Caco-2 (cell line): Measurements from ENCODE around the gene SRGAP3. TPM values are rescaled to one million over a fixed set of nuclear protein-coding genes. Genes with fewer than 3 reads are reported as not detected.
A peak's percentile ranks its signal among the peaks of the same experiment; 100 is the strongest.

Source experiments
- Bru-seq: library from RNA; stranded (reverse); fragments of 400-500 nt; gene quantifications from one replicate; lab custom pipeline; 2021; lab: Mats Ljungman, UMichigan
- BruChase-seq, 2 experiments: library from RNA; stranded (reverse); fragments of 400-500 nt; gene quantifications; one replicate each; lab custom pipeline; 2021; lab: Mats Ljungman, UMichigan
- BruUV-seq: library from RNA; stranded (reverse); fragments of 400-500 nt; replicated peaks from 2 replicates; lab custom pipeline; 2021; lab: Mats Ljungman, UMichigan
- CTCF ChIA-PET: fragments of 300-600 bp; sonication (Branson Sonifier 250); formaldehyde crosslinking; loops from one replicate; lab custom pipeline; 2022; ENCODE audit warnings: antibody characterized with exemption; lab: Charles Lee
- POLR2A ChIA-PET: fragments of 300-600 bp; sonication (Branson Sonifier 250); formaldehyde crosslinking; loops from one replicate; lab custom pipeline; 2022; ENCODE audit warnings: antibody characterized with exemption; lab: Charles Lee
- DNase-seq, 2 experiments: peaks; one replicate each; pipeline versions ENCODE4 v3.0.0 to v3.0.0-alpha.2; 2020 to 2022
- H3K27me3 ChIP-seq: replicated peaks from 2 replicates; pipeline ENCODE4 v1.6.0; 2011; ENCODE audit warnings: low read length; ENCODE audit not compliant: control insufficient read depth, insufficient read depth
- H3K36me3 ChIP-seq: 2 replicates; pipeline ENCODE4 v1.5.1; 2011; ENCODE audit warnings: low read length; ENCODE audit not compliant: control insufficient read depth, insufficient read depth
- H3K4me1 ChIP-seq: fragments of 250-450 bp; sonication (Bioruptor Pico); 2 replicates; pipeline ENCODE4 v1.5.1; 2020; ENCODE audit warnings: mild to moderate bottlenecking
- H3K4me3 ChIP-seq: 2 replicates; pipeline ENCODE4 v1.5.1; 2011; ENCODE audit warnings: low read depth, mild to moderate bottlenecking, control low read depth, low read length
- H3K9me3 ChIP-seq: fragments of 250-450 bp; sonication (Bioruptor Pico); 2 replicates; pipeline ENCODE4 v1.5.1; 2020; ENCODE audit warnings: mild to moderate bottlenecking, moderate library complexity
- H3K27ac Mint-ChIP-seq: one replicate; pipeline ENCODE4 v1.8.0; 2022; ENCODE audit warnings: mixed read lengths; ENCODE audit not compliant: unreplicated experiment
- H3K27me3 Mint-ChIP-seq: one replicate; pipeline ENCODE4 v1.8.0; 2022; ENCODE audit warnings: mixed read lengths; ENCODE audit not compliant: insufficient read depth, unreplicated experiment
- H3K36me3 Mint-ChIP-seq: one replicate; pipeline ENCODE4 v1.8.0; 2022; ENCODE audit warnings: mild to moderate bottlenecking, mixed read lengths; ENCODE audit not compliant: insufficient read depth, unreplicated experiment
- H3K4me1 Mint-ChIP-seq: one replicate; pipeline ENCODE4 v1.8.0; 2022; ENCODE audit warnings: low read depth, mixed read lengths; ENCODE audit not compliant: unreplicated experiment
- H3K4me3 Mint-ChIP-seq: one replicate; pipeline ENCODE4 v1.8.0; 2022; ENCODE audit warnings: mild to moderate bottlenecking, moderate library complexity, mixed read lengths; ENCODE audit not compliant: unreplicated experiment
- H3K9me3 Mint-ChIP-seq: one replicate; pipeline ENCODE4 v1.8.0; 2022; ENCODE audit warnings: mixed read lengths; ENCODE audit not compliant: unreplicated experiment
- intact Hi-C: fragments of 100-400 bp; cut with micrococcal nuclease; formaldehyde crosslinking; loops from one replicate; pipeline ENCODE4 v1.10.0; 2022; ENCODE audit not compliant: unreplicated experiment
- long read RNA-seq: library from polyadenylated mRNA; stranded (forward); transcript quantifications from one replicate; pipeline ENCODE4 v2.0.0, GENCODE V29; 2022
- total RNA-seq: library from RNA; stranded (reverse); gene quantifications from 2 replicates; pipeline ENCODE4 v1.2.3, GENCODE V29; 2022
- TF ChIP-seq, protein P1 (sequence below), 2 experiments: fragments of 200-600 bp in 1 of 2; IDR thresholded peaks; 1 replicate in 1 of 2; 2 replicates in 1 of 2; pipeline versions ENCODE4 v1.5.1 to v1.8.0; 2011 to 2022; ENCODE audit warnings: antibody characterized with exemption in 1 of 2, control low read depth in 1 of 2, inconsistent platforms in 1 of 2, low read depth in 1 of 2, low read length in 1 of 2, mild to moderate bottlenecking in 1 of 2, moderate library complexity in 1 of 2; ENCODE audit not compliant: insufficient read depth in 1 of 2, severe bottlenecking in 1 of 2, unreplicated experiment in 1 of 2

The SRGAP3 gene
- total RNA-seq: 1.3 and 1.6 TPM in 2 replicates
- Bru-seq, nascent RNA: percentile 29 among the genes with signal in this experiment
- percentile 25 among the genes with signal in this experiment for BruChase-seq, experiment 1, labeled RNA remaining after a 2-hour chase
- BruChase-seq, experiment 2, labeled RNA remaining after a 6-hour chase: percentile 21 among the genes with signal in this experiment
- long read RNA-seq, partial matches to known transcripts: 1 of 3 reads
- long read RNA-seq, other reads (novel, unspliced or antisense): 2 of 3 reads

DNA sequence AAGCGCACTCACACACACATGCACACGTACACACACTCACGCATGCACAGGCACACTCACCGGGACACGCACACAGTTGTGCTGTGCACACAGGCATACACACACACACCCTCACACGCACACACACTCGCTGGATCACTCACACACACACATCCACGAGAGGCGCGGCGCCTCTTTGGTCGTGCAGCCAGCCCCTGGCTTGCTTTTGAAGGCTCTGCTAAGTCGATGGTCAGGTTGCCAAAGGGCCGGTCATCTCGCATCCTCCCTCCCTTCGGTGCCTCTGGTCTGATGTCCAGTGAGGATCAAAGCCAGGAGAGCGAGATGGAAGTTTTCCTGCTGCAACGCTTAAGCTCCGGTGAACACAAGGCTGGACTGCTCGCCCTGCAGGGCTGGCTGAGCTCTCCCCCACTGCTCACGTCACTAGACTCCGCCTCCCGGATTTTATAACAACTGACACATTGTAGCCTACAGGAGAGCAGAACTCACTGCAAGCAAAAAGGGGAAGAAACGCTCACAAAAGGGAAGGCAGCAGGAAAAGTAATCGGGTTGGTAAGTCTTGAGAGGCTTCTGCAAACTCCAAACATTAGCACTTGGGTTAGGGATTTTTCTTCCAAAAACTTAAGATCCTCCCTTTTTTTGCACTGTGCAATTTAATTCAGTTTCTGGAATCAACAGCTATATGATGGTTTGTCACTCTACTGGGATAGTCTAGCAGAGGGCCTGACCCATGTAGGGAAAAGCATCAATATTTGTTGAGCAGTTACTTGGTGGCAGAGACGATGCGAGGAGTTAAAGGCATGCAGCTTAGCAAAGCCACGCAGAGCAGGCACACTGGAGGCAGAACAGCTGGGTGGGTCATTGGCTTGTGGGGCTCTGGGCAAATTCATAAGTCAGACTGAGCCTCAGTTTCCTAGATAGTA, at the start of gene SRGAP3:
SRGAP3 (minus strand) TSS at position 374 of the 920 bp plus-strand sequence. CDS start 695 bp downstream, outside the sequence.
- no peaks in the 10 kb centered on the region; the same call in 1 of the 2 replicates for H3K4me1 ChIP-seq
- H3K9me3 ChIP-seq: no peaks in the 10 kb centered on the region
- no peaks in the 10 kb centered on the region for H3K36me3 Mint-ChIP-seq
- H3K36me3 ChIP-seq: no peaks in the 10 kb centered on the region; the same call in 1 of the 2 replicates
- peak within 1 kb of the TSS; percentile 81 for H3K4me3 Mint-ChIP-seq
- intact Hi-C loops: loop anchor here (5.0 kb wide), 1 partner anchor 277 kb away; no protein-coding TSS in a partner anchor
- peaks cover 4% of the 10 kb centered on the region for H3K27me3 Mint-ChIP-seq
- H3K4me1 Mint-ChIP-seq: no peaks in the 10 kb centered on the region
- no peaks in the 10 kb centered on the region for H3K9me3 Mint-ChIP-seq
- no TSS peak for BruUV-seq
- H3K27me3 ChIP-seq: no peaks in the 10 kb centered on the region
- TF ChIP-seq, protein P1, sequence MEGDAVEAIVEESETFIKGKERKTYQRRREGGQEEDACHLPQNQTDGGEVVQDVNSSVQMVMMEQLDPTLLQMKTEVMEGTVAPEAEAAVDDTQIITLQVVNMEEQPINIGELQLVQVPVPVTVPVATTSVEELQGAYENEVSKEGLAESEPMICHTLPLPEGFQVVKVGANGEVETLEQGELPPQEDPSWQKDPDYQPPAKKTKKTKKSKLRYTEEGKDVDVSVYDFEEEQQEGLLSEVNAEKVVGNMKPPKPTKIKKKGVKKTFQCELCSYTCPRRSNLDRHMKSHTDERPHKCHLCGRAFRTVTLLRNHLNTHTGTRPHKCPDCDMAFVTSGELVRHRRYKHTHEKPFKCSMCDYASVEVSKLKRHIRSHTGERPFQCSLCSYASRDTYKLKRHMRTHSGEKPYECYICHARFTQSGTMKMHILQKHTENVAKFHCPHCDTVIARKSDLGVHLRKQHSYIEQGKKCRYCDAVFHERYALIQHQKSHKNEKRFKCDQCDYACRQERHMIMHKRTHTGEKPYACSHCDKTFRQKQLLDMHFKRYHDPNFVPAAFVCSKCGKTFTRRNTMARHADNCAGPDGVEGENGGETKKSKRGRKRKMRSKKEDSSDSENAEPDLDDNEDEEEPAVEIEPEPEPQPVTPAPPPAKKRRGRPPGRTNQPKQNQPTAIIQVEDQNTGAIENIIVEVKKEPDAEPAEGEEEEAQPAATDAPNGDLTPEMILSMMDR (IDR thresholded peaks at IDR 0.05; ENCODE audit: insufficient read depth in 1 of 2, low read depth in 1 of 2, low read length in 1 of 2, severe bottlenecking in 1 of 2, unreplicated experiment in 1 of 2): peak in 1 of 2 experiments; percentile 41
- DNase-seq: peak; percentile 87 to 88
- CTCF ChIA-PET: interaction anchor here (0.6 to 2.0 kb wide), 5 partner anchors 49 to 708 kb away, joined by 3 to 11 read pairs (median 4); no protein-coding TSS in a partner anchor
- peak within 1 kb of the TSS; percentile 45 for H3K4me3 ChIP-seq
- peak within 1 kb of the TSS; percentile 21 for H3K27ac Mint-ChIP-seq
- POLR2A ChIA-PET: interaction anchor here (0.5 to 1.0 kb wide), 2 partner anchors 61 to 114 kb away, joined by 4 read pairs; no protein-coding TSS in a partner anchor

DNA sequence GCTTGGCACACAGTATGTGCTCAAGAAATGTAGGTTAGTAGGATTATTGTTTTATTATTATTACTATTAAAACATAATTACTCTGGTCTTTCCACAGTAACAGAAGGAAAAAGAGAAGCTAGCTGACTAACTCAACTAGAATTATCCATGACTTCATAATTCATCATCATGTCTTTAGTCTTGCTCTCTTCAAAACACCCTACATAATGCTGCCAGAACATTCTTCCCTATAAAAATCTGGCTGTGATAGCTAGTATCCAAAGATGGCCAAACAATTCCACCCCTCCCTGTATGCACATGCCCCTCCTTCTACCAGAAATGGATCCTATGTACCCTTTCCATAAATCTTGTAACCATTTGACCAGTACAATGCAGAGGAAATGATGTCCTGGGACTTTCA, 48.8 kb upstream of the SRGAP3 start:
- Mint-ChIP-seq H3K4me1 (no peaks in the 10 kb centered on the region), H3K27me3 (peaks cover 6% of the 10 kb centered on the region), H3K4me3 (no peak overlapping the region), H3K9me3 (peaks cover 10% of the 10 kb centered on the region), H3K27ac (no peak overlapping the region), H3K36me3 (no peaks in the 10 kb centered on the region)
- intact Hi-C loops: no loop called here
- H3K4me3 ChIP-seq: no peak overlapping the region
- TF ChIP-seq, protein P1 (IDR thresholded peaks at IDR 0.05; ENCODE audit: insufficient read depth in 1 of 2, low read depth in 1 of 2, low read length in 1 of 2, severe bottlenecking in 1 of 2, unreplicated experiment in 1 of 2): no peak
- DNase-seq: no peak
- POLR2A ChIA-PET: no interaction called here
- CTCF ChIA-PET: interaction anchor here (0.7 kb wide), 1 partner anchor 49 kb away, joined by 4 read pairs; the partner anchor contains the start of gene SRGAP3
- H3K36me3 ChIP-seq: no peaks in the 10 kb centered on the region
- H3K27me3 ChIP-seq: no peaks in the 10 kb centered on the region
- no peaks in the 10 kb centered on the region for H3K4me1 ChIP-seq
- H3K9me3 ChIP-seq: no peaks in the 10 kb centered on the region
- no TSS peak for BruUV-seq

DNA sequence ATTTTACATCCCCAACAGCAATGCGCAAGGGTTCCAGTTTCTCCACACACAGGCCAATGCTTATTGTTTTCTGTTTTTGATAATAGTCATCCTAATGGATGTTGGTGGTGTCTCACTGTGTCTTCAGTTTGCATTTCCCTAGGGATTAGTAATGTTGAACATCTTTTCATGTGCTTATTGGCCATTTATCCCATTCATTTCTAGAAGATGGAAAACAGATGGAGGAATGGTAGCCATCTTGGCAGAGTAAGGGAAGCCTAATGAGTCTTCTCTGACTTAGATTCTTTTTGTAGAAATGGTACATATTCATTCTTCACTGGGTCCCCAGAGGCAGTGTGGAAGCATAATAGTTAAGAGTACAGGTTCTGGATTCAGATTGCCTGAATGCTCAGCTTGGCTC, 46.8 kb upstream of the SRGAP3 start:
- ChIA-PET POLR2A (no interaction called here), CTCF (no interaction called here)
- Mint-ChIP-seq H3K4me1 (no peaks in the 10 kb centered on the region), H3K27ac (no peak overlapping the region), H3K36me3 (no peaks in the 10 kb centered on the region), H3K4me3 (no peak overlapping the region), H3K27me3 (peaks cover 13% of the 10 kb centered on the region), H3K9me3 (peaks cover 10% of the 10 kb centered on the region)
- BruUV-seq: no TSS peak
- no peak for DNase-seq
- Histone ChIP-seq H3K9me3 (no peaks in the 10 kb centered on the region), H3K36me3 (no peaks in the 10 kb centered on the region), H3K4me3 (no peak overlapping the region), H3K27me3 (no peaks in the 10 kb centered on the region), H3K4me1 (no peaks in the 10 kb centered on the region)
- TF ChIP-seq, protein P1 (IDR thresholded peaks at IDR 0.05; ENCODE audit: insufficient read depth in 1 of 2, low read depth in 1 of 2, low read length in 1 of 2, severe bottlenecking in 1 of 2, unreplicated experiment in 1 of 2): no peak
- intact Hi-C loops: no loop called here
